CD4-positive, CD25-positive, alpha-beta regulatory T cell (primary cell): ENCODE data around the gene HHIPL1. TPM values are rescaled to one million over a fixed set of nuclear protein-coding genes. Genes with fewer than 3 reads are reported as not detected.

Experiments
- ATAC-seq, 2 donors: fragments of 150-1000 bp; cut with Tn5 transposase; one replicate each; pipeline ENCODE4 v1.10.0; 2021; ENCODE audit warnings: low read depth in 2 of 2, moderate number of reproducible peaks in 2 of 2, moderate library complexity in 1 of 2
- DNase-seq, 3 donors: peaks; one replicate each; pipeline versions ENCODE4 v3.0.0 to v3.0.0-alpha.2; 2012 to 2022; ENCODE audit warnings: mixed read lengths in 1 of 3
- H3K27ac ChIP-seq: one replicate; pipeline ENCODE4 v1.7.0; 2013; ENCODE audit warnings: mild to moderate bottlenecking, low read length; ENCODE audit not compliant: insufficient read depth, poor library complexity, severe bottlenecking
- H3K27me3 ChIP-seq: one replicate; pipeline ENCODE4 v1.7.0; 2013; ENCODE audit warnings: low read length; ENCODE audit not compliant: control insufficient read depth, insufficient read depth
- H3K36me3 ChIP-seq: one replicate; pipeline ENCODE4 v1.7.0; 2013; ENCODE audit warnings: mild to moderate bottlenecking, low read length, moderate library complexity; ENCODE audit not compliant: control insufficient read depth, insufficient read depth
- H3K4me1 ChIP-seq: 2 replicates; pipeline ENCODE4 v1.7.0; 2013; ENCODE audit warnings: mild to moderate bottlenecking, low read length; ENCODE audit not compliant: insufficient read depth, control insufficient read depth, poor library complexity, severe bottlenecking
- H3K4me3 ChIP-seq: one replicate; pipeline ENCODE4 v1.7.0; 2013; ENCODE audit warnings: low read depth, mild to moderate bottlenecking, low read length, moderate library complexity
- H3K9me3 ChIP-seq, 2 experiments: 1 replicate in 1 of 2; 2 replicates in 1 of 2; pipeline ENCODE4 v1.7.0; 2013; ENCODE audit warnings: low read length in 2 of 2, mild to moderate bottlenecking in 1 of 2, moderate library complexity in 1 of 2; ENCODE audit not compliant: control insufficient read depth in 2 of 2
- H3K27ac Mint-ChIP-seq, 3 donors: one replicate each; pipeline ENCODE4 v1.8.0; 2020 to 2022; ENCODE audit warnings: mild to moderate bottlenecking in 3 of 3, mixed read lengths in 3 of 3, moderate library complexity in 2 of 3
- H3K27me3 Mint-ChIP-seq: one replicate; pipeline ENCODE4 v1.8.0; 2022; ENCODE audit warnings: mild to moderate bottlenecking, mixed read lengths
- H3K36me3 Mint-ChIP-seq: one replicate; pipeline ENCODE4 v1.8.0; 2020; ENCODE audit warnings: mixed read lengths
- H3K4me1 Mint-ChIP-seq, 4 donors: one replicate each; pipeline ENCODE4 v1.8.0; 2020 to 2022; ENCODE audit warnings: mixed read lengths in 4 of 4, mild to moderate bottlenecking in 1 of 4
- H3K4me3 Mint-ChIP-seq, 4 donors: one replicate each; pipeline ENCODE4 v1.8.0; 2020 to 2022; ENCODE audit warnings: mild to moderate bottlenecking in 4 of 4, mixed read lengths in 4 of 4, moderate library complexity in 3 of 4
- H3K9me3 Mint-ChIP-seq, 7 donors: one replicate each; pipeline ENCODE4 v1.8.0; 2020 to 2022; ENCODE audit warnings: mixed read lengths in 7 of 7, mild to moderate bottlenecking in 3 of 7, moderate library complexity in 2 of 7
- polyA plus RNA-seq, 4 donors: library from polyadenylated mRNA; unstranded; fragments of 300-500 nt; fragmentation: Illumina TruSeq; gene quantifications; one replicate each; pipeline ENCODE4 v1.2.3, GENCODE V29; 2021
- total RNA-seq: library from RNA; stranded (reverse); gene quantifications from one replicate; pipeline ENCODE4 v1.2.3, GENCODE V29; 2022

Gene HHIPL1
- total and polyA plus RNA-seq, 5 donors from 2014 or later: 0.23 TPM; not detected in 4

DNA sequence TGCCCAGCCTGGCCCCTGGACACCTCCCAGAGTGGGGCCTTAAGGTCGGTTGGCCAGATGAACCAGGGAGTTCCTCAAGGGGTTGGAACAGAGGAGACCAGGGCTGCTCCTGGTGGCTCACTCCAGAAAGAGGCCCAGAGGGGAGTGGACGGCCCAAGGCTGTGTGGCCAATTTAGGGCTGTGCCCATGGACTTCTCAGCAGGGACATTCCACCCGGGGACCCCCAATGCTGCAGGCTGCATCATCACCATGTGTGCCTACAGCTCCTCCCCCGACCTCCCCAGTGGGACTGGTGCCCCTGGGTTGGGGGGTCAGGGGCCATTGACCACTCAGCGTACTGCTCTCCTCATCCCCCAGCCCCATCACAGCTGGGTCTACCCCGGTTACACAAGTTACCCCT is 21.6 kb downstream of the HHIPL1 start:
- ATAC-seq: no peak

DNA sequence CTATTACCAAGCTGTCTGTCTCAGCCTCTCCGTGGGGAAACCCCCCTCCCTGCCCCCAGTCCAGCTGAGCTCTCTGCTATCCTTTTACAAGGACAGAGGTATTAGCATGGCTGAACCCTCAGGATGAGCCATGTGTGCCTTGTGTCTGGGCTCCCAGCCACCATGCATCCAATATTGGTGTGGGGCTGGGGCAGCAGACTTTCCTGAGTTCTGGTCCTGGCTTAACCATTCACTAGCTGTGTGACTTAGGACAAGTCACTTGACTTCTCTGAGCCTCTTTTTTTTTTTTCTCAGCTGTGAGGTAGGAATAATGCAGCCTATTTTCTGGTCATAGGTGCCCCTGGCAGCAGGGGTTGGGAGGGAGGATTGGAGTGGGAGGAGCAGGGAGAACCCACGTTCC is 22.1 kb downstream of the HHIPL1 start:
- peaks cover 0 to 2% (median 0%) of the 10 kb centered on the region in 4 donors for H3K4me1 Mint-ChIP-seq

More for the DNA sequence above, 21.6 kb downstream of the HHIPL1 start:
- Histone ChIP-seq H3K9me3 (no peaks in the 10 kb centered on the region), H3K27ac (no peak overlapping the region), H3K27me3 (no peaks in the 10 kb centered on the region), H3K36me3 (no peaks in the 10 kb centered on the region), H3K4me1 (no peaks in the 10 kb centered on the region), H3K4me3 (no peak overlapping the region)
- no peak for DNase-seq
- H3K4me1 Mint-ChIP-seq: no peaks in the 10 kb centered on the region
- no peaks in the 10 kb centered on the region for H3K36me3 Mint-ChIP-seq
- no peak overlapping the region for H3K27ac Mint-ChIP-seq
- H3K4me3 Mint-ChIP-seq: no peak overlapping the region
- no peaks in the 10 kb centered on the region for H3K9me3 Mint-ChIP-seq
- peaks cover 22% of the 10 kb centered on the region for H3K27me3 Mint-ChIP-seq

DNA sequence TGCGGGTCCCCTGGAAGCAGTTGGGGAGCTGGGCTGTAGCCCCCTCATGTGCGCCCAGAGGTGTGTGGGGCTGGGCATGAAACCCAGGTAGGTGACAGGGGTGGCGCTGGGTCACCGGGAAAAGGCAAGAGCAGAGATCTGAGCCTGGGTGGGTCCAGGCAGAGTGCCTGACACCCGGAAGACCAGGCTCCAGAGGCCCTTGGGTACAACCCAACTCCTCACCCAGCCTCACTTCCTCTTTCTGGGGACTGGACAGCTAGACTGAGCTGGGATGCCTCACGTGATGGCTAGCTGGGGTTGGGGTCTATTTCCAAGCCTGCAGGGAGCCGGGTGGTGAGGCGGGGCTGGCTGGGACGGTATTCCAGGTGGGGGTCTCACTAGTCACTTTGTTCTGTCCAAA is 22.9 kb downstream of the HHIPL1 start:
- H3K4me1 Mint-ChIP-seq: peaks cover 0 to 10% (median 3%) of the 10 kb centered on the region in 4 donors
- Histone ChIP-seq H3K4me3 (no peak overlapping the region), H3K36me3 (no peaks in the 10 kb centered on the region), H3K27ac (no peak overlapping the region), H3K27me3 (no peaks in the 10 kb centered on the region), H3K4me1 (no peaks in the 10 kb centered on the region), H3K9me3 (no peaks in the 10 kb centered on the region)
- no peak for DNase-seq
- H3K27ac Mint-ChIP-seq: peak overlapping the region in 1 of 3 donors; percentile 66
- H3K36me3 Mint-ChIP-seq: no peaks in the 10 kb centered on the region
- H3K9me3 Mint-ChIP-seq: no peaks in the 10 kb centered on the region
- no peak overlapping the region for H3K4me3 Mint-ChIP-seq
- ATAC-seq: no peak
- H3K27me3 Mint-ChIP-seq: peaks cover 14% of the 10 kb centered on the region

More for the DNA sequence above, 22.1 kb downstream of the HHIPL1 start:
- Mint-ChIP-seq H3K27ac (no peak overlapping the region), H3K27me3 (peaks cover 17% of the 10 kb centered on the region), H3K36me3 (no peaks in the 10 kb centered on the region), H3K4me3 (no peak overlapping the region), H3K9me3 (no peaks in the 10 kb centered on the region)
- DNase-seq: no peak
- Histone ChIP-seq H3K27me3 (no peaks in the 10 kb centered on the region), H3K9me3 (no peaks in the 10 kb centered on the region), H3K4me3 (no peak overlapping the region), H3K4me1 (no peaks in the 10 kb centered on the region), H3K36me3 (no peaks in the 10 kb centered on the region), H3K27ac (no peak overlapping the region)
- ATAC-seq: no peak

DNA sequence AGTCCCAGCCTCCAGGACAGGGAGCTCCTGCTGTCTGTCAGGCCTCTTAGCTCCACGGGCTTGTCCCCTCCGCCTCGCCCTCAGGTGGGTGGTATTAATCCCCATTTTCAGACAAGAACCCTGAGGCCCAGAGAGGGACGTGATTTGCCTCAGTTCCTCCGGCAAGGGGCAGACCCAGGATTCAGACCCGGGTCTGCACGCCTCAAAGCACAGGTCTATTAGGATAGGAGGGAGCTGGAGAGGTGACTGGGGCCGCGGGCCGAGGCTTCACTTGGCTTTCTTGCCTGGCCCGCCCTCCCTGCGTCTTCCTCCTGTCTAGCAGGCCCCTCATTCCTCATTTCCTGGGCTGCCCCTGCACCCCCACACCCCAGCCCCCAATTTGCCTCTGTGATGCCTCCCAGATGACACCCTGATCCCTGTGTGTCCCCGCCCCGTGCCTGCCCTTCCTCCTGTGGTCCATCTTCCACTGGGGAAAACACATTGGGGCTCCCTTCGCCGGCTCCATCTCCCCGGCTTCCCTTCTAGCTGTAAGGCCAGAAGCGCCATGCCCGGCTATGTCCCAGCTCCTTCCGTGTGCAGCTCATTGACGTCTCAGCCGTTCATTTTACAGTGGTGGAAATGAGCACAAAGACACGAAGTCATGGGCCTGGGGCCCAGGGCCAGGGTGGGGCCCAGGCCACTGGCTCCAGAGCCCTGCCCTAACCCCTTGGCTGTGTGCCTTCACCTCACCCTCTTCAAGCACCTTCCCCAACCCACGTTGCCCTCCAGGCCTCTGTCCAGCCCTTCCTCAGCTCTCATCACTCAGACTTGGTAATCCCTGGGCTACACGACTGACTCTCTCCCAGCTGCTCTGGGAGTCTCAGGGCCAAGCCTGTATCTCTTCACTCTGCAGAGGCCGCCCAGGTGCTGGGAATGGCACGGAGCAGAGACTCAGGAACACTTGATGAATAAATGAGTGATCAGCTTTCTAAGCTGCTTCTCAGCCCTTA is 23.7 kb downstream of the HHIPL1 start:
- Mint-ChIP-seq H3K36me3 (no peaks in the 10 kb centered on the region), H3K27me3 (peaks cover 9% of the 10 kb centered on the region), H3K27ac (peak overlapping the region in 1 of 3 donors; percentile 77), H3K9me3 (no peaks in the 10 kb centered on the region), H3K4me3 (peak overlapping the region in 1 of 4 donors; percentile 40), H3K4me1 (peaks cover 0 to 13% (median 5%) of the 10 kb centered on the region in 4 donors)
- Histone ChIP-seq H3K36me3 (no peaks in the 10 kb centered on the region), H3K4me3 (no peak overlapping the region), H3K27me3 (no peaks in the 10 kb centered on the region), H3K27ac (no peak overlapping the region), H3K9me3 (no peaks in the 10 kb centered on the region), H3K4me1 (no peaks in the 10 kb centered on the region)
- ATAC-seq: no peak
- no peak for DNase-seq

GRCh38 chr14:99670361-99671234 is 25.7 kb downstream of the HHIPL1 start:
- H3K36me3 ChIP-seq: no peaks in the 10 kb centered on the region
- Mint-ChIP-seq H3K9me3 (no peaks in the 10 kb centered on the region), H3K4me3 (no peak overlapping the region), H3K36me3 (no peaks in the 10 kb centered on the region), H3K4me1 (peaks cover 0 to 13% (median 5%) of the 10 kb centered on the region in 4 donors), H3K27me3 (peaks cover 9% of the 10 kb centered on the region), H3K27ac (no peak overlapping the region)
- no peaks in the 10 kb centered on the region for H3K9me3 ChIP-seq
- DNase-seq: no peak
- no peak for ATAC-seq
- no peak overlapping the region for H3K27ac ChIP-seq
- no peak overlapping the region for H3K4me3 ChIP-seq
- H3K4me1 ChIP-seq: no peaks in the 10 kb centered on the region
- H3K27me3 ChIP-seq: no peaks in the 10 kb centered on the region

GRCh38 chr14:99671235-99672224 is 26.6 kb downstream of the HHIPL1 start:
- no peak for DNase-seq

More at GRCh38 chr14:99671235-99672224, 26.6 kb downstream of the HHIPL1 start:
- Mint-ChIP-seq H3K27ac (no peak overlapping the region), H3K4me3 (no peak overlapping the region), H3K9me3 (peaks cover 0 to under 1% (median 0%) of the 10 kb centered on the region in 7 donors), H3K4me1 (peaks cover 0 to 16% (median 5%) of the 10 kb centered on the region in 4 donors), H3K27me3 (peaks cover 9% of the 10 kb centered on the region), H3K36me3 (no peaks in the 10 kb centered on the region)
- Histone ChIP-seq H3K9me3 (no peaks in the 10 kb centered on the region), H3K4me3 (no peak overlapping the region), H3K27me3 (no peaks in the 10 kb centered on the region), H3K27ac (no peak overlapping the region), H3K4me1 (peaks cover 5% of the 10 kb centered on the region), H3K36me3 (no peaks in the 10 kb centered on the region)
- no peak for ATAC-seq
